H4 (cell line): Measurements from ENCODE around the gene STARD3. TPM values are rescaled to one million over a fixed set of nuclear protein-coding genes. Genes with fewer than 3 reads are reported as not detected.

Experiments
- DNase-seq: peaks from one replicate; pipeline ENCODE4 v3.0.0-alpha.2; 2015; ENCODE audit warnings: low spot score
- total RNA-seq: library from RNA; depleted of rRNA; stranded (reverse); fragments of >200 nt; shearing (Covaris generic); gene quantifications from 2 replicates; pipeline ENCODE4 v1.2.3, GENCODE V29; 2014

The STARD3 gene
- total RNA-seq, 1 experiment from 2014 or later: 22.9 TPM

DNA sequence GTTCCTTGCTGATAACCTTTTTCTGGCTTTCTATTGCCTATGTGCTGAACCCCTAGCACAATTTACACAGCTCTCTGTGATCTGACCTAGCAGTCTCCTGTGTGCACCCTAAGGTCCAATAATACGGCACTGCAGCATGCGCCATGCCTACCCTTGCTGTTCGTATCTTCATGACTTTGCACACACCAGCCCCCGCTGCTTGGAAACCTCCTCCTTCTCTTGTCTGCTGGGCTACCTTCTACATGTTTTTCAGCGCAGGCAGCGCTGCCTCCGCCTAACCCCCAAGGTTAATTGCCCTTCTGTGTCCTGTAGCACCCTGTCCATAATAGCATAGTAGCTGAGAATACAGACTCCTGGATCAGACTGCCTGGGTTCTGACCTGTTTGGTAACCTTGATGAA is 1.4 kb downstream of the STARD3 start:
- no peak for DNase-seq

DNA sequence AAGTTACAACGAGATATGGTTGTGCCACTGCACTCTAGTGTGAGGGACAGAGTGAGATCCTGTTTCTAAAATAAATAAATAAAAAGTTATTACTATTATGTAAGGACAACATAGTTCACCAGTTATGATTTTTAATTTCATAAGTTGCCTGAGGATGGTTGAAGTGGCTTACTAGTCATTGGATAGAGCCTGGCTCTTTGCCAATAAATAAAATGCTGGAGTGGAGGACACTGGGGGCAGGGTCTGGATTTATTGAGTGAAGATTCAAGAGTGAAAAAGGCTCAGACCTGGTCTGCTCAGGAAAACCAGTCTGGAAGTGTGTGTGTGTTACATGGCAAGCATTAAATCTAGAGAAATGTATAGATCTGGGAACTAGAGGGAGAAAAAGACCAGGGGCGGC is 2.1 kb downstream of the STARD3 start:
- DNase-seq: no peak

DNA sequence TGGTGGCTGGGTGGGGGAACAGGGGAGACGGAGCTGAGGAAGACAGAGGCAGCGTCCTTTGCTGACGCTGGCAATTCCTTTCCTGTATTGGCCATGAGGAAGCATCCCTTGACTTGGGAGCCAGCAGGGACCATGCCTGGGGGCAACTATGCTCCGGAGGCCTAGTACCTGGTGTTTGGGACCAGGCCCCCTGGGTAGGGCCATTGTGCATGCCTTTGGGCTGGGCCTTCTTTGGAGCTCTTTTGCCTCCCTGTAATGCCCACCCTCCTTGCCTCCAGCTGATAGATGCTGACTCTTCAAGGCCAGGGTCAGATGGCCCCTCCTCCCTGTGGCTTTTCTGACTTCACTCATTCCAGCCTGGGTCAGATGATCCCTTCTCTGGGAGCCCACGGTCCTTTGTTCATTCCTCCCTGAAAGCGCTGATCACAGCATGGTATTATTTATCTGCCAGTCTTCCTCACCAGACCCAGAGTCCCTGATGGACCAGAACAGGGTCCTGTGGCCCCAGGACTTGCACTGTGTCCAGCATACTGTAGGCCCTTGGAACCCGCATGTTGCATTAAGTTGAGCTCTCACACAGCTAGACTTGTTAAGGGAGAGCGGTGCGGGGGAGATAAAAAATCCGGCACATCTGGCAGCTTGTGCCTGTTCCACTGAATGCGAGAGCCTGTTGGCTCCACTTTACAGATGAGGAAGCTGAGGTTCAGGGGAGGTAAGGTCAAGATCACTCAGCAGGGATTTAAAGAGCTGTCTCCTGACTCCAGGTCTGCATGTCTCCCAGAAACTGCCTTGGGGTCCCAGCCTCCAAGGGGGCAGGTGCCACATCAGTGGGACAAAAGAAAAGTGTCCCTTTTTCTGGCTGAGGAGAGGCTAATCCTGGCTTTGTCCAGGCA is 2.9 kb downstream of the STARD3 start:
- no peak for DNase-seq

DNA sequence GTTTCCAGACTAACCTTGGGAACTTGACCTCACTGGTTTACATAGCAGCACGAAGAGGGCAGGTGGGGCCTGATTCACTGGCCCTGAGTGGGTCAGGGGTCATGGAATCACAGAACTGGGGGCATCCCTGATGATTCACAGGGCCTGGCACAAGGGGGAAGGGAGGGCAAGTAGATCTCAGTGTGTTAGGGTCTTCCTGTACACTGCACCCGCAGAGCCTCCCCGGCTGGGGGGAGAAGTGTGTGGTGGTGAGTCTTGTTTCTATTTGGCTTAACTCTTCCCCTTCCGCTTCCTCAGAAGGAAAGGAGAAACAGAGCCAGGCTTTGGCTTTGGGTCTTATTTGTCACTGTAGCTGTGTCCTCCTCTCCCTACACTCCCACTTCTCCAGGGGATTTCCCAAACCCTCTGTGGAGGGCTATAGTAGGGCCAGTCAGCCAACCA is 3.7 kb downstream of the STARD3 start:
- no peak for DNase-seq

DNA sequence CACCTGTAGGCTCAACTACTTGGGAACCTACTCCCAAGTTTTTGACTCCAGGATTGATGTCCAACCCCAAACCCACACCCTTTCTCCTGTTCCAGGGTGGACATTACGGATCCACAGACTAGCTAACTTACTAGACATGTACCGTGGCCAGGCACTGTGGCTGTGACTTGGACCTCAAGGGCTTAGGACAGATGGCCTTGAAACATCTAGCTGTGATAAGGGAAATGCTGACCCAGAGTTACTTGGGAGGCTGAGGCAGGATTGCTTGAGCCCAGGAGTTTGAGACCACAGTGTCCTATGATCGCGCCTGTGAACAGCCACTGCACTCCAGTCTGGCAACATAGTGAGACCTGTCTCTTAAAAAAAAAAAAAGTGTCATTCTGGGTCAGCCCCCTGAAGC is 4.2 kb downstream of the STARD3 start:
- no peak for DNase-seq

DNA sequence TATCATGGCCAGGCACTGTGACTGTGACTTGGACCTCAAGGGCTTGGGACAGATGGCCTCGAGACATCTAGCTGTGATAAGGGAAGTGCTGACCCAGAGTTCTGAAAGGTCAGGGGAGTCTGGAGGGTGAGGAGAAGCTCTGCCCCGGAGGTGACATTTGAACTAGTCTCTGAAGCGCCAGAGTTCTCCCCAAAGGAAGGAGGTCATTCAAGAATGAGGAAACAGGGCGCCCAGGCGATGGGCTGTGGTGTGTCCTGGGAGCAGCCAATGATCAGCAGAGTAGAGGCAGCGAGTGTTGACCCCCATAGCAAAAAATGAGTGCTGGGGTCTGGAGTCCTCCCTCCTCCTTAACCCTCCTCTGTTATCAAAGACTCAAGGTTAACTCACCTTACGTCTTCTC is 4.9 kb downstream of the STARD3 start:
- no peak for DNase-seq

DNA sequence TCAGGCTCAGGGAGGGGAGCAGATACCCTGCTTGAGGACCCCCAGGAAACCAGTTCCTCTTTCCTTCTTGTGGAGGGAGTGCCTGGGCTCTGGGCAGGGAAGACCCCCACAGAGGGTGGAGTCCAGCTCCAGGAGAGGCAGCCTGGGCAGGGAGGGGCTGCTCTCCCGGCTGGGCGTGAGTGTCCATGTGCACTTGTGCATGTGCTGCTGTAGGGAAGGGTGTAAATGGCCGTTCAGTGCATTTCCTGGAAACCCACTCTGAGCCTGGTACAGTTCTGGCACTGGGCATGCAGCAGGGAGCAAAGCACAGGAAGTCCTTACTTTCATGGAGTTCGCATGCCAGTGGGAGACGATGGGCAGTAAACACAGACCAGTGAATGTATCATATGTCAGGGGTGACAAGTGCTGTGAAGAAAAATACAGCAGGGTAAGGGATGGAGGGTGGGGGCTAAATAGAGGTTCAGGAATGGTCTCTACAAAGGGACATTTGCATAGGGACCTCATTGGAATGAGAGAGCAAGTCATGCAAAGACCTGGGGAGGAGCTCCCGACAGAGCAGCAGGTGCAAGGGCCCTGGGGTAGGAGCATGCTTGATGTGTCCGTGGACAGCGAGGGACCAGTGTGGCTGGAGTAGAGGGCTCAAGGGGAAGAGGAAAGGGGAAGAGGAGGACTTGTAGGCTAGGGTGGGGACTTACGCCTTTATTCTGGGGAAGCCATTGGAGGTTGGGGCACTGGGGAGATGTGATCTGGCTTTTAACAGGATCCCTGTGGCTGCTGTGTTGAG is 5.5 kb downstream of the STARD3 start:
- DNase-seq: no peak

DNA sequence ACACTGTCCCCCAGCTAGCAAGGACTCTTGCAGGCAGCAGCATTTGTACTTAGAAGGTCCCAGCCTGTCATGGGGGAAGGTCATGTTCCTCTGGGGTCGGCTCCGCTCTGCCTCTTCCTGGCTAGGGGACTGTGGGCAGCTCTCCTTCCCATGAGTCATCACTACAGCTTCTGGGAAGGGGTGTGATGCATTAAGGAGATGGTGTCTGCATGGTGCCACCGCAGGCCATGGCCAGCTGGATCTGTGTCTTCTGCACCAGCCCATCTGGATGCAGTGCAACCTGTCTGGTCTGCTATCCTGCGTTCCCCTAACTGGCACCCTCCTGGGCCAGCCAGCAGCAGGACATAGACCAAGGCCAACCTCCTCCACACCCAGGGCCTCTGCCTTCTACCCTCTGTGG is 6.3 kb downstream of the STARD3 start:
- peak; percentile 36 for DNase-seq

DNA sequence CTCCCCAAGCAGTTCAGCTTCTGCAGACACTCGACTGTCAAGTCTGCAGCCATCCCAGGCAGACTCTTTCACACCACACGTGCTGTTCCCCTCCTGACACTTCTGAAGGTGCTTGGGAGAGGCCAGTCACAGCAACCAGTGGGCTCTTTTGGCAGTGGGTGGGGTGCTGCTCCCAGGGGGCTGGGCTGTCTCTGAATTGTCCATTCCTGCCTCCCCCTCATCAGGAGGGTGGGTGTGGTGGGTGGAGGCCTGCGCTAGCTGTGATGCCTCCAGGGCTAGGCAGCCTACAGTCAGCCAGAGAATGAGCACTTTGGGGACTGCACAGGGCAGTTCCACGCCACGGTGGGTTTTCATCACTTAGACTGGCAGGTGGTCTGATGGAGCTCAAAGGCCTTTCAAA is 10.3 kb downstream of the STARD3 start:
- DNase-seq: no peak

DNA sequence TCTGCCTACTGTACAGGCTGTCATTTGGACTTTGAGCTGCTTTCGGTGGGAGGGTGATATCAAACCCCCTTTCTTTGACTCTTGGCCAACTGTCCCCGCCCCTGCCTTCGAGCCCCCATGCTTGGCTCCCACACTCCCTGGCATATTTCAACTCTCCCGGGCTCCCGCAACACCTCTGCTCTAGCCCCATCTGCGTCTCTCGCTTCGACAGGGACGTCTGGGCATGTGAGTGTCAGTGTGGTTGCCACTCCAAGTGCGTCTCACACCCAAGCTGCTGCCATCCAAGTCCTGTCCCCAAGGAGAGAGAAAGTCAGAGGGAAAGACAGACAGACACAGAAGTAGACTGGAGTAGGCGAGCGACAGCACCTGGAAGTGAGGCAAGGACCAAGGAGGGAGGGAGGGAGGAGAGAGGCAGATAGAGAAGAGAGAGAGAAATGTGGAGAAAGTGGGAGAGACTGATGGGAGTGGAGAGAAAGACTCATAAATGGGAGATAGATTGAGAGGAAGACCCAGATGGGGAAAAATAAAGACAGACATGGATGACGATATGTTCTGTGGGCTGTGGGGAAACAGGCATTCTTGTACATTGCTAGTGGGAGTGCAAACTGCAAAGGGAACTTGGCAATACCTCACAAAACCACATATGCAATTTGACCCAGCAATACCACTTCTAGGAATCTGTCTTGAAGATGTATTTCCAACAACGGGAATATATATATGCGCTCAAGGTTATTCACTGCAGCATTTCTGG is 11.8 kb downstream of the STARD3 start:
- no peak for DNase-seq

DNA sequence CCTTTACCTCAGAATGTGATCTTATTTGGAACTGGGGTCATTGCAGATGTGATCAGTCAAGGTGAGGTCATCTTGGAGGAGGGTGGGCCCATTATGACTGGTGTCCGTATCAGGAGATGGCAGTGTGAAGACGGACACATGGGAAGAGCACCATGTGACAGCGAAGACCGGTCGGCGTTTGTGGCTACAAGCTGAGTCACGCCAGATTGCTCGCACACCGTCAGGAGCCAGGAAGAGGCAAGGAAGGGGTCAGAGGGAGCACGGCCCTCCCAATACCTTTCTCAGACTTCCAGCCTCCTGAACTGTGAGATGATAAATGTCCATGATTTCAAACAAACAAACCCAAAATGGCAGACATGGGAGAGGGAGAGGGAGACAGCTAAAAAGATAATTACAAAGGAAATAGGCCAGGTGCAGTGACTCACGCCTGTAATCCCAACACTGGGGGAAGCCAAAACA is 13.2 kb downstream of the STARD3 start:
- peak; percentile 23 for DNase-seq

DNA sequence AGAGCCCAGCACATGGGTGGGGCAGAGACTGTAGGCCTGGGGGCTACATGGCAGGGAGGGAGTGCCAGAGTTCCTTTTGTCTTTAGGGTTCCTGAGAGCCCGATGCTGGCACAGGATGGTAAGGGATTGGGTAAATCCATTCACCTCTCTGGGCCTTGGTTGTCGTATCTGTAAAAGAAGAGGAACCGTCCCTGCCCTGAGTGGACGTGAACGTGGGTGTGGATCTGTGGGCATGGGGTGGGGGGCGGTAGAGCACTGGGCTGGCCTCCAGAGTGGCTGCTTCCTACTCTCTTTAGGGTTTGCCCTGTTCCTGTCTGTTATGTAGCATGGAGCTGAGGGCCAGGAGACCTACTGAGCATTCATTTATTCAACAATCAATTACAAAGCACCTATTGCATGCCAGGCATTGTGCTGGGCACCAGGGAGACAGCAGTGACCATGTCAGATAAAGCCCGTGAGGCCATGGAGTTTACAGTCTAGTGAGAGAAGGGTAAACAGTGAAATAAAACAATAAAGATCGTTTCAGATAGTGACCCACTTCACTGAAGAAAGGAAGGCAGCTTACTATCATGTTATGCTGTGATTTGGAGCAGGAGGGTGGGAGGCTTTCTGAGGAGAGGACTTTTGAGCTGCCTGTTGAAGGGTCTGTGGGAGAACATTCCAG is 15.1 kb downstream of the STARD3 start:
- no peak for DNase-seq

DNA sequence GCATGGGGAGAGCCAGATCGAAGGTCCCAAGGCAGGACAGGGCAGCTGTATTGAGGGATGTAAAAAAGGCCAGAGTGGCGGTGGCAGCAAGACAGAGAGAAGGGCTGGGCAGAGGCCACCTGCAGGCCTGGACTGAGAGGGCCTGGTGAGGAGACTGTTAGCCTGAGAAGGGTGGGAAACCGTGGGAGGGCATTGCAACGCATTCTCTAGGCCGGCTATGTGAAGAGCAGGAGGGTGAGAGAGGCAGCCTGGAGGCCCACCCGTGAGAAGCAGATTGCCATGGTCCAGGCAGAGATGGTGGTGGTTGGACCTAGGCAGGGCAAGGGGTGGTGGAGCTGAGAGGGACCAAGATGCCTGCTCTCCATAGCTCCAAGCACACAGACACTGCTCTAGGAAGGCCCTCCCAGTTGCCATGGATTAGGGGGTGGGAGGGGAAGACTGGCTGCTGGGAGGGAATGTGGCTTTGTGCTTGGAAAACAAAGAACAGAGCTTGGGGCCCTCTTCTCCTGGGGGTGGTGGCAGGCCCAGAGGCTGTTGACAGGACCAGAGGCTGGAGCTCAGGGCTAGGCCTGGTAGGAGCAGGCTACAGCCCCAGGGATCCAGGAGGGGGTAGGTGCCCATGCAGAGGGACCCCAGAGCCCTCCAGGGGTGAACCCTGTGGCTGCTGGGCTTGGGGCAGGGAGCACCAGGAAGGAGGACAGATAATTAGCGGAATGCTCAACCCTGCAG is 15.8 kb downstream of the STARD3 start:
- no peak for DNase-seq

DNA sequence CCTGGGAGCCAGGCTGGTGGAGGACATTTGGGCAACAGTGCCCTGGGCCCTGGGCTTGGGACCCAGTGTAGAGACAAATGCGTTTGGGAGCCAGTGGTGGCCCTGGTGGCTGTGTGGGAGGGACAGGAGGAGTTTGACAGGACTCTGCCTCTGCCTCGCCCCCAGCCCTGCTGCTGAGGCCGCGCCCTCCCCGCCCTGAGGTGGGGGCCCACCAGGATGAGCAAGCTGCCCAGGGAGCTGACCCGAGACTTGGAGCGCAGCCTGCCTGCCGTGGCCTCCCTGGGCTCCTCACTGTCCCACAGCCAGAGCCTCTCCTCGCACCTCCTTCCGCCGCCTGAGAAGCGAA is 16.3 kb downstream of the STARD3 start:
- no peak for DNase-seq

DNA sequence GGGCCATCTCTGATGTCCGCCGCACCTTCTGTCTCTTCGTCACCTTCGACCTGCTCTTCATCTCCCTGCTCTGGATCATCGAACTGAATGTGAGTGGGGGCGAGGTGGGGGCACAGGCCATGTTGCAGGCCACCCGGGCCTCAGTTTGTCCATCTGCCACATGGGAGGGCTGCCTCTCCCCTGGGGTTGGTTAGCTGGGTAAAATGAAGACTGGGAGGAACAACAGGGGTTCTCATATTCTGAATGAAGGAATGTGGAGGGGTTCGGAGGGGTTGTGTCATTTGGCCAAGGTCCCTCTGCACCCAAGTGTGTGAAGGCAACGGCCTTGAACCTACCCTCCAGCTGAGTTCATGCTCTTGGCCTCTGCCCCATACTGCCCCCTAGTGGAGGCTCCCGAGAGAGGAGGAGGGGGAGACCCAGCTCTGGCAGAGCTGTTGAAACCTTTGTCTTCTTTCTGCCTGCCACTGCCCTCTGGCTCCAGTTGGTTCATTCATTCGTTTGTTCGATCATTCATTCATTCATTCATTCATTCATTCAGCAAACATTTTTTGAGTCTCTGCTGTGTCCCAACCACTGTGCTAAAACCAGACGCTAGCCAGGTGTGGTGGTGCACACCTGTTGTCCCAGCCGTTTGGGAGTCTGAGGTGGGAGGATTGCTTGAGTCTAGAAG is 16.9 kb downstream of the STARD3 start:
- peak; percentile 27 for DNase-seq

DNA sequence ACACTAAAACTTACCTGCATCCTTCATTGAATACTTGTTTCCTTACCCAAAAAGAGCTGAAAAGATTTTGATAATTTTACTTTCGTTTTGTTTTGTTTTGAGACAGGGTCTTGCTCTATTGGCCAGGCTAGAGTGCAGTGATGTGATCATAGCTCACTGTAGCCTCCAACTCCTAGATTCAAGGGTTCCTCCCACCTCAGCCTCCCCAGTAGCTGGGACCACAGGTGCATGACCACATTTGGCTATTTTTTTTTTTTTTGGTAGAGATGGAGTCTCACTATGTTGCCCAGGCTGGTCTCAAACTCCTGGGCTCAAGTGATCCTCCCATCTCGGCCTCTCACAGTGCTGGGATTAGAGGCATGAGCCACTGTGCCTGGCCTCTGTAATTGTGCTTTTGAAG is 18.2 kb downstream of the STARD3 start:
- no peak for DNase-seq

DNA sequence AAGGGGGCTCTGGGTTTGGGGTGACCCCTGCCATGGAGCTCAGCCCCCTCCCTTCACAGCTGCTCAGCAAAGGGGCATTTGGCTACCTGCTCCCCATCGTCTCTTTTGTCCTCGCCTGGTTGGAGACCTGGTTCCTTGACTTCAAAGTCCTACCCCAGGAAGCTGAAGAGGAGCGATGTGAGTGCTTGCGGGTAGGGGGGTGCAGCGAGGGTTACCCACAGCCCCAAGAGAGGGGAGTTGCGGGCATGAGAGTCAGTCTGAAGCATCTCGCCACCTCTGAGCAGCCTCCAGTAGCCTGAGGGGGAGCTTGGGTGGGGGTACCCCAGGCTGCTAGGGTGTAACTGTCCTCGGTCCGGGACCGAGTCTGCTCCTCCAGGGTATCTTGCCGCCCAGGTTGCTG is 21.4 kb downstream of the STARD3 start:
- DNase-seq: no peak

DNA sequence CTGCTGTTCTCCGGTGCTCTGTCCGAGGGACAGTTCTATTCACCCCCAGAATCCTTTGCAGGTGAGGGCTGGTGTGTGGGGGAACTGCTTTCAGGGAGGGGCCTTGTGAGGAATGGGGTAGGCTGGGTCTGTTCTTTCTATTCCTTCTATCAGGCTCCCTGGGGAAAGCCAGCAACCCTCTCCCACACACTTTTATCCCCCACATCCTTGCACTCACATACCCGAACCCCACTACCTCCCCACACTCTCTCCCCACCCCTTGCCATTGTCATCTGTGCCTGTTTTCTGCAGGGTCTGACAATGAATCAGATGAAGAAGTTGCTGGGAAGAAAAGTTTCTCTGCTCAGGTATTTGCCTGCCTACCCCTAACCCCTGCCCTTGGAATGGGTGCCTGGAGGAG is 21.8 kb downstream of the STARD3 start:
- DNase-seq: no peak

DNA sequence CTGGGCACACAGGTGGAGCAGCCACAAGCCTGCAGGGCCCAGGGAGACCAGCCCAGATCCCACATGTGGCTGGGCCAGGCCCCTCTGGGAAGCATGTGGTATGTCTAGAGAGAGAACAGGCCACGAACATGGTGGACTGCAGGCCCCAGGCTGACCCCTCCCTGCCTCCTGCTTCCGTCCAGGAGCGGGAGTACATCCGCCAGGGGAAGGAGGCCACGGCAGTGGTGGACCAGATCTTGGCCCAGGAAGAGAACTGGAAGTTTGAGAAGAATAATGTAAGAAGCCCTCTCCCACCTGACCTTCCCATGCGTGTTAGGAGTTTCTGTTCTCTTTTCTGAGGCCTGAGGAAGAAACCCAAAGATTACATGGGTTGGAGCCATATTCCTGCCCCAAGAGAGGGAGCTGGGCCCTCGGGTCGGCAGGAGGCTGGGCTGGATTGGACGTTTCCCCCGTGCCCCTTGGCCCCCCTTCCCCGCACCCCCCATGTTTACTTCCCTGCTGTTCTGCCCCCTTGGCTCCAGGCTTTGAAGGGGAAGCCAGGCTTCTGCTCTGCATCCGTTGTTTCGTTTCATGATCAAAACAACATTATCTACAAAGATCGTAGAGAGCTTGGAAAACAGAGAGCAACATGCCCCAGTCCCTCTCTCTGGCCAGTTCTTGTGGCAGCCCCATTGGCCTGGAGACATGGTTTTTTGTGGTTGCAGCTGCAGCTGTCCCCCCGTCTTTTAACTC is 22.5 kb downstream of the STARD3 start:
- DNase-seq: no peak

DNA sequence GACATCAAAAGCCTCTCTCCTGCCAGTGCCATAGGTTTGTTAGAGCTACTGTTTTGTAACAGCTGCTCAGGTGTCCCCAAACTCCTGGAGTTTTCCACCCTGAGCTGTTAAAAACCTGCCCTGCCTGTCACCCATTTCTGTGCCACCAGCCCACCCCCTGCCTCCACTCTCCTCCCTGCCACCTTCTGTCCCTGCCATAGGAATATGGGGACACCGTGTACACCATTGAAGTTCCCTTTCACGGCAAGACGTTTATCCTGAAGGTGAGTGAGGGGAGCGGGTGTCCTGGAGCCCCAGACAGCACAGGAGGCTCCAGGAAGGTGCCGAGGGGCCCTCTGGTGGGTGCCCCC is 23.0 kb downstream of the STARD3 start:
- DNase-seq: no peak
